ENCODE results near the gene TRPV4.

- TF ChIP-seq TEAD4 (CRISPR knock-in tag; IDR thresholded peaks at IDR 0.05), result no peak
- TF ChIP-seq PRDM15 (CRISPR knock-in tag; IDR thresholded peaks at IDR 0.05), result no peak
- no peak for TF ChIP-seq CTCF (IDR thresholded peaks at IDR 0.05)
- TF ChIP-seq AFF4 (CRISPR knock-in tag; IDR thresholded peaks at IDR 0.05; ENCODE audit: borderline replicate concordance), result no peak
- TF ChIP-seq, protein P1, sequence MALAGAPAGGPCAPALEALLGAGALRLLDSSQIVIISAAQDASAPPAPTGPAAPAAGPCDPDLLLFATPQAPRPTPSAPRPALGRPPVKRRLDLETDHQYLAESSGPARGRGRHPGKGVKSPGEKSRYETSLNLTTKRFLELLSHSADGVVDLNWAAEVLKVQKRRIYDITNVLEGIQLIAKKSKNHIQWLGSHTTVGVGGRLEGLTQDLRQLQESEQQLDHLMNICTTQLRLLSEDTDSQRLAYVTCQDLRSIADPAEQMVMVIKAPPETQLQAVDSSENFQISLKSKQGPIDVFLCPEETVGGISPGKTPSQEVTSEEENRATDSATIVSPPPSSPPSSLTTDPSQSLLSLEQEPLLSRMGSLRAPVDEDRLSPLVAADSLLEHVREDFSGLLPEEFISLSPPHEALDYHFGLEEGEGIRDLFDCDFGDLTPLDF (CRISPR knock-in tag; IDR thresholded peaks at IDR 0.05), result no peak
- no peak for TF ChIP-seq ETV6 (CRISPR knock-in tag; IDR thresholded peaks at IDR 0.05)
Observed at GRCh38 chr12:109857715-109858114, 24.5 kb upstream of the TRPV4 start.
